Spleen (tissue), 7 donors: Measurements from ENCODE around the gene LRTM2.

Experiments
- POLR2A ChIP-seq, 3 donors: fragments of 450-650 bp; IDR thresholded peaks; one replicate each; pipeline ENCODE4 v1.5.1; 2017; ENCODE audit warnings: antibody characterized with exemption in 3 of 3, mild to moderate bottlenecking in 1 of 3
- POLR2AphosphoS5 ChIP-seq, 3 donors: sonication (generic); formaldehyde crosslinking; IDR thresholded peaks; one replicate each; pipeline ENCODE4 v1.5.1; 2017; ENCODE audit warnings: antibody characterized with exemption in 3 of 3
- TF ChIP-seq, protein P1 (sequence below), 11 experiments: fragments of 200-600 bp in 7 of 11; fragments of 450-650 bp in 4 of 11; sonication (generic) in 4 of 11; IDR thresholded peaks in 8 of 11; conservative IDR thresholded peaks in 3 of 11; 1 replicate in 7 of 11; 2 replicates in 4 of 11; pipeline versions ENCODE4 v1.4.0 to v1.8.0; 2016 to 2021; ENCODE audit warnings: antibody characterized with exemption in 11 of 11, inconsistent platforms in 4 of 11, mild to moderate bottlenecking in 1 of 11
- donor health status: DM: no; HTN: no; CAD: no; lungs with moderate emphysema.
- donor health status: DM: no; HTN: no; CAD: no.
- donor health status: DM: no; HTN: no; CAD: no.

DNA sequence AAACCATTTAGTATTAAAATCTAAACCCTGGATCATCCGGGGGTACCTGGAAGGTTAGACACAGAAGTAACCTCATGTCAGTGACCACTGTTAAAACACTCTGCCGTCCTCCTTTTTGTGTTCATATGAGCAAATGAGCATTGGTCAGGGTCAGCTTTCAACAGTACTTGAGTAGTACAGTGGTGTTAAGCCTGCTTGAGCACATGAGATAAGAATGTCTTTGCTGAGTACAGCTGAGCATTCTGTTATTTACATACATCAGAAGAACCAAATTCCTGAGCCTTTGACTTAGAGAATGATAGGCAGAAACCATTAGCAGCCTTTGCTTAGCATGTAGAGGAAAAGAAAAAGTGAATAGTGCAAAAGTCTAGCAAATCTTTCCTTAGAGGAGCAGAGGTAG, 38.6 kb upstream of the LRTM2 start:
- TF ChIP-seq, protein P1, sequence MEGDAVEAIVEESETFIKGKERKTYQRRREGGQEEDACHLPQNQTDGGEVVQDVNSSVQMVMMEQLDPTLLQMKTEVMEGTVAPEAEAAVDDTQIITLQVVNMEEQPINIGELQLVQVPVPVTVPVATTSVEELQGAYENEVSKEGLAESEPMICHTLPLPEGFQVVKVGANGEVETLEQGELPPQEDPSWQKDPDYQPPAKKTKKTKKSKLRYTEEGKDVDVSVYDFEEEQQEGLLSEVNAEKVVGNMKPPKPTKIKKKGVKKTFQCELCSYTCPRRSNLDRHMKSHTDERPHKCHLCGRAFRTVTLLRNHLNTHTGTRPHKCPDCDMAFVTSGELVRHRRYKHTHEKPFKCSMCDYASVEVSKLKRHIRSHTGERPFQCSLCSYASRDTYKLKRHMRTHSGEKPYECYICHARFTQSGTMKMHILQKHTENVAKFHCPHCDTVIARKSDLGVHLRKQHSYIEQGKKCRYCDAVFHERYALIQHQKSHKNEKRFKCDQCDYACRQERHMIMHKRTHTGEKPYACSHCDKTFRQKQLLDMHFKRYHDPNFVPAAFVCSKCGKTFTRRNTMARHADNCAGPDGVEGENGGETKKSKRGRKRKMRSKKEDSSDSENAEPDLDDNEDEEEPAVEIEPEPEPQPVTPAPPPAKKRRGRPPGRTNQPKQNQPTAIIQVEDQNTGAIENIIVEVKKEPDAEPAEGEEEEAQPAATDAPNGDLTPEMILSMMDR (IDR thresholded peaks at IDR 0.05 in 8 of 11, conservative IDR thresholded peaks at IDR 0.05 in 3 of 11), result no peak
- TF ChIP-seq POLR2A (IDR thresholded peaks at IDR 0.05), result no peak
- no peak for TF ChIP-seq POLR2AphosphoS5 (IDR thresholded peaks at IDR 0.05)
